ENCODE measurements around the gene TRIB2. TPM values are rescaled to one million over a fixed set of nuclear protein-coding genes. Genes with fewer than 3 reads are reported as not detected.
A peak's percentile ranks its signal among the peaks of the same experiment; 100 is the strongest.

TRIB2 gene
- total RNA-seq, 1 donor from 2014 or later = 141 TPM

GRCh38 chr2:12720754-12721378 lies 4.1 kb downstream of the TRIB2 start:
- DNase-seq = no peak

GRCh38 chr2:12721566-12722446 lies 5.1 kb downstream of the TRIB2 start:
- peak; percentile 44 for DNase-seq

GRCh38 chr2:12722447-12723316 lies 5.9 kb downstream of the TRIB2 start:
- no peak for DNase-seq

- DNase-seq = no peak
These were observed 7.2 kb downstream of the TRIB2 start for GRCh38 chr2:12723736-12724463.

GRCh38 chr2:12725233-12726187 lies 8.8 kb downstream of the TRIB2 start:
- DNase-seq = no peak

- no peak for DNase-seq
These were observed 9.5 kb downstream of the TRIB2 start for GRCh38 chr2:12726271-12726670.

- no peak for DNase-seq
These were observed 10.3 kb downstream of the TRIB2 start for GRCh38 chr2:12727065-12727464.

- no peak for DNase-seq
These were observed 10.9 kb downstream of the TRIB2 start for GRCh38 chr2:12727641-12728040.

GRCh38 chr2:12728221-12728777 lies 11.6 kb downstream of the TRIB2 start:
- DNase-seq = no peak

- DNase-seq = no peak
These were observed 13.5 kb downstream of the TRIB2 start for GRCh38 chr2:12730265-12730664.

GRCh38 chr2:12731701-12732280 lies 15.1 kb downstream of the TRIB2 start:
- no peak for DNase-seq

- DNase-seq = no peak
These were observed 15.9 kb downstream of the TRIB2 start for GRCh38 chr2:12732651-12733050.

GRCh38 chr2:12733846-12734245 lies 17.1 kb downstream of the TRIB2 start:
- DNase-seq = no peak

- no peak for DNase-seq
These were observed 18.3 kb downstream of the TRIB2 start for GRCh38 chr2:12734914-12735654.

- no peak for DNase-seq
These were observed 20.6 kb downstream of the TRIB2 start for GRCh38 chr2:12737297-12737696.

GRCh38 chr2:12737738-12738485 lies 21.2 kb downstream of the TRIB2 start:
- peak; percentile 62 for DNase-seq

GRCh38 chr2:12739721-12740254 lies 23.1 kb downstream of the TRIB2 start:
- no peak for DNase-seq

- peak; percentile 33 for DNase-seq
These were observed 24.6 kb downstream of the TRIB2 start for GRCh38 chr2:12741380-12741779.

GRCh38 chr2:12742891-12743290 lies 26.2 kb downstream of the TRIB2 start:
- no peak for DNase-seq
